HL-60 (cell line): ENCODE data around the gene OSMR.

Experiments used
- CTCF ChIP-seq: IDR thresholded peaks from one replicate; pipeline ENCODE4 v1.5.1; 2011; ENCODE audit warnings: low read length, control low read depth, inconsistent platforms; ENCODE audit not compliant: insufficient read depth
- GABPA ChIP-seq: IDR thresholded peaks from 2 replicates; pipeline ENCODE4 v1.6.1; 2012; ENCODE audit warnings: low read depth
- POLR2AphosphoS5 ChIP-seq: IDR thresholded peaks from 2 replicates; pipeline ENCODE4 v1.6.1; 2012; ENCODE audit warnings: low read depth

DNA sequence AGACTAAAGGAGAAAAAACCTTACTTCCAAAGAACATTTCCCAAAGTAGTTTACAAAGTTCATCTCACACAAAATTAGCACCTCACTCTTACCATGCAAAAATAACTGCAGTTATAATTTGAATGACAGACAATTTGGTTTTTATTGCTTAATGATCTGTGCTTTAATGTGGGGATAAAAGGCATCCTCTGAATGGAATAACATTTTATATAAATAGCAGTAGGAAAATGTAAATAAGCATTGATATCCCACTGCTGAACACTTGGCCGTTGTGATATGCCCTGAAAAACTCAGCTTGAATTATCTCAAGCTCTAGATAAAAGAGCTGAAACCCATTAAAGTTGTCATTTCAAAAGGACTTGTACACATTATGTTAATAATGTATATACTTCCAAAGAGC lies 93.2 kb downstream of the OSMR start:
- TF ChIP-seq CTCF (no peak), POLR2AphosphoS5 (no peak), GABPA (no peak)
